Measurements from ENCODE around the gene COPB2. TPM values are rescaled to one million over a fixed set of nuclear protein-coding genes. Genes with fewer than 3 reads are reported as not detected.

Gene COPB2
- total and polyA plus RNA-seq, 2 of the 4 experiments (the other 2 are of a cell fraction), result 179 to 363 TPM

GRCh38 chr3:139309880-139310279 is 79.6 kb downstream of the COPB2 start:
- dilution Hi-C loops (cut with HindIII; ENCODE audit: low sequenced_read_pairs, unreplicated experiment) (no loop called here), in situ Hi-C loops (cut with MboI; ENCODE audit: low sequenced_read_pairs) (loop anchor here (10.0 kb wide), 1 partner anchor 185 kb away; no protein-coding TSS in a partner anchor), intact Hi-C loops (cut with micrococcal nuclease) (no loop called here)
- Histone ChIP-seq H2AFZ (replicated peaks; ENCODE audit: low read length, poor library complexity) (peak overlapping the region; percentile 52), H3K27me3 (ENCODE audit: control insufficient read depth, insufficient read depth, low read length) (no peaks in the 10 kb centered on the region), H4K8ac (ENCODE audit: low read depth in 2 of 2, low read length in 2 of 2) (peak overlapping the region; percentile 22 to 68; a peak in 3 of 4 replicates), H3K9ac (ENCODE audit: low read depth, low read length) (no peak overlapping the region), H2AK5ac (ENCODE audit: low read depth, low read length) (peak overlapping the region; percentile 84), H3K36me3 (ENCODE audit: control insufficient read depth, insufficient read depth, low read length) (no peaks in the 10 kb centered on the region), H2BK20ac (ENCODE audit: low read depth, low read length) (peak overlapping the region; percentile 94), H3K23ac (ENCODE audit: low read depth, low read length) (peak overlapping the region; percentile 42; the same call in 1 of the 2 replicates), H4K5ac (ENCODE audit: low read depth, low read length) (peak overlapping the region; percentile 34), H3K9me3 (ENCODE audit: control insufficient read depth, insufficient read depth, low read length) (no peaks in the 10 kb centered on the region), H3K18ac (ENCODE audit: low read depth, low read length) (peak overlapping the region; percentile 47), H3K4me3 (ENCODE audit: insufficient read depth, low read depth, low read length) (no peak overlapping the region), H2BK15ac (ENCODE audit: low read depth, low read length) (peak overlapping the region; percentile 87; the same call in 2 of the 3 replicates), H3K79me1 (ENCODE audit: low read depth in 1 of 2, low read length in 2 of 2) (no peaks in the 10 kb centered on the region; a peak in 1 of 4 replicates), H3K4ac (ENCODE audit: low read depth, low read length) (peak overlapping the region; percentile 90), H4K20me1 (ENCODE audit: insufficient read depth, low read length) (no peaks in the 10 kb centered on the region), H3K4me1 (ENCODE audit: control insufficient read depth, insufficient read depth, low read length) (peaks cover 31% of the 10 kb centered on the region), H3K56ac (ENCODE audit: extremely low read depth, insufficient read depth, low read length) (peak overlapping the region; percentile 49; the same call in 1 of the 2 replicates), H2BK120ac (ENCODE audit: low read depth, low read length) (peak overlapping the region; percentile 92), H3K4me2 (ENCODE audit: low read depth, low read length) (no peak overlapping the region), H3K9me1 (ENCODE audit: insufficient read depth, low read length) (peaks cover 44% of the 10 kb centered on the region), H2AK9ac (replicated peaks; ENCODE audit: low read depth, low read length, poor library complexity) (no peak overlapping the region), H4K91ac (ENCODE audit: insufficient read depth, low read depth, low read length) (peak overlapping the region; percentile 90), H3K27ac (ENCODE audit: insufficient read depth, low read length) (peak overlapping the region; percentile 36), H3K14ac (replicated peaks; ENCODE audit: low read depth, low read length) (peak overlapping the region; percentile 75), H2BK5ac (ENCODE audit: low read depth, low read length, poor library complexity, severe bottlenecking) (peak overlapping the region; percentile 48)
- BruUV-seq (replicated peaks), result no TSS peak
- ATAC-seq (ENCODE audit: low read depth) (peak; percentile 12; the same call in 1 of the 2 replicates), DNase-seq (no peak)
- TF ChIP-seq BHLHE40 (IDR thresholded peaks at IDR 0.05; ENCODE audit: low read depth, low read length) (no peak), ELK1 (IDR thresholded peaks at IDR 0.05; ENCODE audit: borderline replicate concordance, low read depth, low read length) (no peak), MAZ (IDR thresholded peaks at IDR 0.05; ENCODE audit: borderline replicate concordance, low read depth, low read length) (no peak), FOS (IDR thresholded peaks at IDR 0.05; ENCODE audit: low read depth, low read length) (0 out of 2 replicates have a peak, but pooled peaks have one; percentile 41)
- POLR2A ChIA-PET (ENCODE audit: unreplicated experiment), result interaction anchor here (1.0 kb wide), 2 partner anchors 9 to 395 kb away, joined by 3 read pairs; no protein-coding TSS in a partner anchor
- CTCF ChIA-PET, result interaction anchor here (1.0 to 1.4 kb wide), 2 partner anchors 10 to 44 kb away, joined by 3 to 4 read pairs; no protein-coding TSS in a partner anchor
- 53% methylated on average over 3 of the region's 4 CpGs; no CpG with 5 or more reads in 1 of the 2 experiments for WGBS, 2 experiments (ENCODE audit: extremely low coverage in 2 of 2, insufficient read length in 1 of 2)
